ENCODE measurements around the gene CEP128.

CEP128 gene

GRCh38 chr14:80456209-80456608, 485.3 kb downstream of the CEP128 start:
- no peak for DNase-seq

- DNase-seq = no peak
Measured at GRCh38 chr14:80455031-80455430, 486.5 kb downstream of the CEP128 start.

DNA sequence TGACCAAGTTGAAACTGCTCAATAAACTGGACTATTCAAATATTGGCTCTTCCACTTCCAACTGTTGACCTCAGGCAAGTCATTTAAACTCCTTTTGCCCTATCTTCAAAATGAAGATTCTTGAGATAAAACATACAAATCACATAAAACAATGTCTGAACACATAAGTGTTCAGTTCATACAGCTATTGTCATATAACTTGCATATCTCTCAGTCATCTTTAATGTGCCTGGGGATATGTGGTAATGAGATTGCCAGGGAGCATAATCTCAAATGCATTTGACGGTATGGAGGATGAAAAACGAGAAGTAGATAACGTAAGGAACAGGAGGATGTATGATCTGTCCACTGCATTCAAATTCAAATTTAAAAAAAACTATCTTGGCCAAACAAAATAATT, 493.3 kb downstream of the CEP128 start:
- DNase-seq = no peak

DNA sequence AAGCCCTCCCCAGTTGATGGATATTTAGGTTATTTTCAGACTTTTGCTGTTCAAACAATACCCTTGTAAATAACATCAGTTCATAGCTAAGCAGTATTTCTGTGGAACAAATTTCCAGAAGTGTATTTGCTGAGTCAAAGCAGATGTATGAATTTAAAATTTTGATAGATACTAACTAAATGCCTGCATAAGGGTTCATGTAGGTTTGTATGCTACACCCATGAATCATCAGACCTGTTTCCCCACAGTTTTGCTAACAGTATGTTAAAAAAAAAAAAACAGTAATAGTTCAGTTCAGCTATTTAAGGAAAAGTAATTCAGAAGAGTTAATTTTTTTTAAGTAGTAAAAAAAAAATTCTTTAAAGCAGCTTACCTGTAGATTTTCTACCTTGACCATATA, 494.1 kb downstream of the CEP128 start:
- DNase-seq = no peak

All from CD4-positive, alpha-beta T cell treated with Interleukin-21 for 1 hour (primary cell).